ENCODE data around the gene TMEM117.

GRCh38 chr12:44217146-44217883, 381.4 kb downstream of the TMEM117 start:
- no peak for TF ChIP-seq CTCF (IDR thresholded peaks at IDR 0.05; ENCODE audit: insufficient read depth, low read depth, low read length)
- TF ChIP-seq EZH2 (IDR thresholded peaks at IDR 0.05; ENCODE audit: insufficient read depth, low read length): no peak
